GM23338 (cell line): ENCODE results near the gene ZFP64. TPM values are rescaled to one million over a fixed set of nuclear protein-coding genes. Genes with fewer than 3 reads are reported as not detected.

Experiments
- ATAC-seq: fragments of 200-7000 bp; cut with Tn5 transposase; 3 replicates; pipeline ENCODE4 v1.9.1; 2020
- DNase-seq: peaks from one replicate; pipeline ENCODE4 v3.0.0-alpha.2; 2015; ENCODE audit warnings: low spot score
- H2AFZ ChIP-seq: fragments of 200-600 bp; sonication (generic); 2 replicates; pipeline ENCODE4 v1.8.0; 2016; ENCODE audit warnings: antibody characterized with exemption, mild to moderate bottlenecking, moderate library complexity
- H3F3A ChIP-seq: fragments of 200-600 bp; sonication (generic); replicated peaks from 2 replicates; pipeline ENCODE4 v1.8.0; 2017; ENCODE audit warnings: antibody characterized with exemption, mixed run types, low read depth
- H3K27ac ChIP-seq: fragments of 200-600 bp; sonication (generic); 2 replicates; pipeline ENCODE4 v1.6.1; 2016; ENCODE audit warnings: low read depth
- H3K27me3 ChIP-seq: fragments of 200-600 bp; sonication (generic); 2 replicates; pipeline ENCODE4 v1.8.0; 2016; ENCODE audit warnings: mild to moderate bottlenecking, mixed run types, moderate library complexity; ENCODE audit not compliant: insufficient read depth
- H3K36me3 ChIP-seq: fragments of 200-600 bp; sonication (generic); 2 replicates; pipeline ENCODE4 v1.8.0; 2016; ENCODE audit warnings: mild to moderate bottlenecking; ENCODE audit not compliant: insufficient read depth
- H3K4me1 ChIP-seq: fragments of 200-600 bp; sonication (generic); 2 replicates; pipeline ENCODE4 v1.8.0; 2016; ENCODE audit warnings: mild to moderate bottlenecking, moderate library complexity; ENCODE audit not compliant: insufficient read depth
- H3K4me2 ChIP-seq: fragments of 200-600 bp; sonication (generic); 2 replicates; pipeline ENCODE4 v1.7.1; 2017; ENCODE audit warnings: mixed run types
- H3K4me3 ChIP-seq: fragments of 200-600 bp; sonication (generic); 2 replicates; pipeline ENCODE4 v1.6.1; 2016; ENCODE audit warnings: mixed run types
- H3K79me2 ChIP-seq: fragments of 200-600 bp; sonication (generic); replicated peaks from 2 replicates; pipeline ENCODE4 v1.8.0; 2017; ENCODE audit warnings: mild to moderate bottlenecking; ENCODE audit not compliant: insufficient read depth
- H3K9me2 ChIP-seq: fragments of 200-600 bp; sonication (generic); 2 replicates; pipeline ENCODE4 v1.8.0; 2017; ENCODE audit not compliant: insufficient read depth
- H4K20me1 ChIP-seq: fragments of 200-600 bp; sonication (generic); replicated peaks from 2 replicates; pipeline ENCODE4 v1.8.0; 2017; ENCODE audit warnings: mild to moderate bottlenecking; ENCODE audit not compliant: insufficient read depth
- H3K27ac Mint-ChIP-seq: 2 replicates; pipeline ENCODE4 v1.8.0; 2020; ENCODE audit warnings: inconsistent platforms, mild to moderate bottlenecking, moderate library complexity, mixed read lengths
- H3K27me3 Mint-ChIP-seq: 3 replicates; pipeline ENCODE4 v1.8.0; 2022; ENCODE audit warnings: low read depth, mild to moderate bottlenecking, moderate library complexity, mixed read lengths, inconsistent platforms; ENCODE audit not compliant: insufficient read depth, poor library complexity
- H3K36me3 Mint-ChIP-seq: 3 replicates; pipeline ENCODE4 v1.8.0; 2021; ENCODE audit warnings: low read depth, mild to moderate bottlenecking, inconsistent platforms, moderate library complexity, mixed read lengths
- H3K4me1 Mint-ChIP-seq: 3 replicates; pipeline ENCODE4 v1.8.0; 2020; ENCODE audit warnings: mild to moderate bottlenecking, inconsistent platforms, mixed read lengths
- H3K4me3 Mint-ChIP-seq: 3 replicates; pipeline ENCODE4 v1.8.0; 2021; ENCODE audit warnings: moderate library complexity, mild to moderate bottlenecking, inconsistent platforms, mixed read lengths
- H3K9me3 Mint-ChIP-seq: 3 replicates; pipeline ENCODE4 v1.8.0; 2020; ENCODE audit warnings: moderate library complexity, mild to moderate bottlenecking, inconsistent platforms, mixed read lengths
- CREB1 ChIP-seq: fragments of 250-450 bp; sonication (Bioruptor Pico); IDR thresholded peaks from 2 replicates; pipeline ENCODE4 v1.5.0; 2020; ENCODE audit warnings: low read depth, mild to moderate bottlenecking, moderate library complexity
- ETS1 ChIP-seq: IDR thresholded peaks from 2 replicates; pipeline ENCODE4 v1.6.1; 2016; ENCODE audit warnings: antibody characterized with exemption
- EZH2 ChIP-seq: fragments of 200-600 bp; sonication (generic); IDR thresholded peaks from one replicate; pipeline ENCODE4 v1.8.0; 2017; ENCODE audit warnings: antibody characterized with exemption, mild to moderate bottlenecking, low read depth; ENCODE audit not compliant: unreplicated experiment
- EZH2phosphoT487 ChIP-seq: fragments of 200-600 bp; sonication (generic); IDR thresholded peaks from one replicate; pipeline ENCODE4 v1.8.1; 2018; ENCODE audit warnings: antibody characterized with exemption; ENCODE audit not compliant: unreplicated experiment
- NANOG ChIP-seq: IDR thresholded peaks from 2 replicates; pipeline ENCODE4 v1.6.1; 2016; ENCODE audit warnings: antibody characterized with exemption, borderline replicate concordance
- POLR2AphosphoS5 ChIP-seq: IDR thresholded peaks from 2 replicates; pipeline ENCODE4 v1.6.1; 2016; ENCODE audit warnings: antibody characterized with exemption, low read depth
- REST ChIP-seq: IDR thresholded peaks from one replicate; pipeline ENCODE4 v1.6.1; 2018; ENCODE audit warnings: antibody characterized with exemption; ENCODE audit not compliant: unreplicated experiment
- STAT1 ChIP-seq: IDR thresholded peaks from one replicate; pipeline ENCODE4 v1.6.1; 2016; ENCODE audit warnings: antibody characterized with exemption; ENCODE audit not compliant: unreplicated experiment
- ZNF114 ChIP-seq: fragments of 250-450 bp; sonication (Bioruptor Pico); IDR thresholded peaks from 2 replicates; pipeline ENCODE4 v1.5.0; 2020; ENCODE audit warnings: mild to moderate bottlenecking, moderate library complexity
- ZNF331 ChIP-seq: fragments of 250-450 bp; sonication (Bioruptor Pico); IDR thresholded peaks from 2 replicates; pipeline ENCODE4 v1.5.0; 2020; ENCODE audit warnings: low read depth, mild to moderate bottlenecking, moderate library complexity
- polyA plus RNA-seq: library from polyadenylated mRNA; unstranded; fragments of >200 nt; fragmentation: Nextera tagmentation; extraction: Ambion mirVana; gene quantifications from 2 replicates; pipeline ENCODE4 v1.2.1, GENCODE V29; 2016
- total RNA-seq: library from RNA; depleted of rRNA; stranded (reverse); fragments of >200 nt; shearing (Covaris generic); gene quantifications from 2 replicates; pipeline ENCODE4 v1.2.3, GENCODE V29; 2014

The ZFP64 gene
- total and polyA plus RNA-seq, 2 experiments from 2014 or later: 9.6 to 30.4 TPM

GRCh38 chr20:52190437-52191131 lies 995 bp downstream of the ZFP64 start:
- TF ChIP-seq ZNF114 (no peak), CREB1 (CRISPR knock-in tag) (no peak), ZNF331 (CRISPR knock-in tag) (no peak), EZH2phosphoT487 (no peak), REST (no peak), POLR2AphosphoS5 (no peak; the same call in 1 of the 2 replicates), ETS1 (no peak), EZH2 (no peak)
- peak overlapping the region; percentile 99 for H3K4me2 ChIP-seq
- H3K36me3 ChIP-seq: peaks cover 3% of the 10 kb centered on the region; the same call in 1 of the 2 replicates
- Mint-ChIP-seq H3K27me3 (peaks cover 5% of the 10 kb centered on the region), H3K36me3 (peaks cover 11% of the 10 kb centered on the region; the same call in 2 of the 3 replicates), H3K27ac (peak overlapping the region; percentile 91), H3K9me3 (no peaks in the 10 kb centered on the region), H3K4me1 (peaks cover 11% of the 10 kb centered on the region; the same call in 2 of the 3 replicates), H3K4me3 (peak overlapping the region; percentile 87)
- H3K27me3 ChIP-seq: no peaks in the 10 kb centered on the region
- H3K4me3 ChIP-seq: peak overlapping the region; percentile 93
- no peaks in the 10 kb centered on the region for H3F3A ChIP-seq
- H3K79me2 ChIP-seq: peaks cover 34% of the 10 kb centered on the region
- peak overlapping the region; percentile 96 for H2AFZ ChIP-seq
- DNase-seq (peak; percentile 28), ATAC-seq (peak; percentile 4)
- no peaks in the 10 kb centered on the region for H3K9me2 ChIP-seq
- no peaks in the 10 kb centered on the region for H4K20me1 ChIP-seq
- peaks cover 18% of the 10 kb centered on the region for H3K4me1 ChIP-seq
- peak overlapping the region; percentile 94 for H3K27ac ChIP-seq

- H3K9me3 Mint-ChIP-seq: no peaks in the 10 kb centered on the region
- Histone ChIP-seq H3K4me2 (no peak overlapping the region), H3K79me2 (no peaks in the 10 kb centered on the region; the same call in 1 of the 2 replicates), H3K27ac (no peak overlapping the region), H3K9me2 (no peaks in the 10 kb centered on the region), H3K27me3 (no peaks in the 10 kb centered on the region), H3K36me3 (peaks cover 3% of the 10 kb centered on the region; the same call in 1 of the 2 replicates), H4K20me1 (no peaks in the 10 kb centered on the region), H3K4me3 (no peak overlapping the region), H2AFZ (no peak overlapping the region), H3F3A (no peaks in the 10 kb centered on the region), H3K4me1 (no peaks in the 10 kb centered on the region)
- DNase-seq (no peak), ATAC-seq (no peak)
- no peak overlapping the region for H3K4me3 Mint-ChIP-seq
- H3K36me3 Mint-ChIP-seq: peaks cover 29% of the 10 kb centered on the region; the same call in 2 of the 3 replicates
- H3K27me3 Mint-ChIP-seq: no peaks in the 10 kb centered on the region
- peak overlapping the region; percentile 35; the same call in 1 of the 2 replicates for H3K27ac Mint-ChIP-seq
- H3K4me1 Mint-ChIP-seq: no peaks in the 10 kb centered on the region
- TF ChIP-seq STAT1 (no peak), REST (no peak), NANOG (no peak), CREB1 (CRISPR knock-in tag) (no peak)
Measured at GRCh38 chr20:52181766-52182165, 9.8 kb downstream of the ZFP64 start.
